Measurements from ENCODE around the gene MTF1.

MTF1 gene

GRCh38 chr1:37845049-37845646 is 14.2 kb downstream of the MTF1 start:
- no peak for DNase-seq (ENCODE audit: insufficient read length)

DNA sequence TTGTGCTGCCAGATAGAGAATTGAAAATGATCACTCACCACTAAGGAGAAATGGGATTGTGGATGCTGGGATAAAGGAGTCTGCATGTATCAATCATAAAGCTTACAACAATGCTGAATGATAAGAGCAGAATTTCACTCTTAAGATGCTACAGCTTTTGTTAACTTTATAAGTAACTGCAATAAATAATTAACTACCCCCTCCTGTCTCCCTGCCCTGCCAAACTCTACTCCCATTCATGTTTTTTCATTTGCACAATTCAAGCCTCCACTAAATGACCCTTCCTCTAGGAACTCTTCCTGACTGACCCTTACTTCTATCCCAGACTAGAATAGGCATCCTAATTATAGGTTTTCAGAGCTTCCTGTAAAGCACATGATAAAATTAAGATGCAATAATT is 14.9 kb downstream of the MTF1 start:
- FAIRE-seq (no peak), DNase-seq (ENCODE audit: insufficient read length) (no peak)
- TF ChIP-seq TAF1 (IDR thresholded peaks at IDR 0.05; ENCODE audit: borderline replicate concordance, low read depth, low read length) (no peak), POLR2A (IDR thresholded peaks at IDR 0.05; ENCODE audit: low read depth, low read length) (no peak), POLR2AphosphoS5 (IDR thresholded peaks at IDR 0.05; ENCODE audit: low read depth, low read length) (no peak)

More at GRCh38 chr1:37845049-37845646, 14.2 kb downstream of the MTF1 start:
- TF ChIP-seq TAF1 (IDR thresholded peaks at IDR 0.05; ENCODE audit: borderline replicate concordance, low read depth, low read length) (no peak), POLR2A (IDR thresholded peaks at IDR 0.05; ENCODE audit: low read depth, low read length) (no peak), POLR2AphosphoS5 (IDR thresholded peaks at IDR 0.05; ENCODE audit: low read depth, low read length) (no peak)
- no peak for FAIRE-seq

DNA sequence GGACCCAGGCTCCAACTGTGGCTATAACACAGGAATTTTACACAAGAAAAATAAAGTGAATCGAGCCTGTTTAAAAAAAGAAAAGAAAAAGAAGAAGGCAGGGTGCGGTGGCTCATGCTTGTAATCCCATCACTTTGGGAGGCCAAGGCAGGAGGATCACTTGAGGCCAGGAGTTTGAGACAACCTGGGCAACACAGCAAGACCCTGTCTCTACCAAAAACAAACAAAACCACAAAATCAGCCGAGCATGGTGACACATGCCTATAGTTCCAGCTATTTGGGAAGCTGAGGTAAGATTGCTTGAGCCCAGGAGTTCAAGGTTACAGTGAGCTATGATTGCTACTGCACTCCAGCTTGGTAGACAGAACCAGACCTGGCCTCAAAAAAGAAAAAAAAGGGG is 17.7 kb downstream of the MTF1 start:
- FAIRE-seq (no peak), DNase-seq (ENCODE audit: insufficient read length) (no peak)

GRCh38 chr1:37840711-37841110 is 18.7 kb downstream of the MTF1 start:
- TF ChIP-seq POLR2A (IDR thresholded peaks at IDR 0.05; ENCODE audit: low read depth, low read length) = no peak
- no peak for FAIRE-seq
- no peak for DNase-seq (ENCODE audit: insufficient read length)

More for the DNA sequence above, 17.7 kb downstream of the MTF1 start:
- no peak for TF ChIP-seq TAF1 (IDR thresholded peaks at IDR 0.05; ENCODE audit: borderline replicate concordance, low read depth, low read length)
- TF ChIP-seq POLR2AphosphoS5 (IDR thresholded peaks at IDR 0.05; ENCODE audit: low read depth, low read length) = no peak
- TF ChIP-seq POLR2A (IDR thresholded peaks at IDR 0.05; ENCODE audit: low read depth, low read length) = no peak

DNA sequence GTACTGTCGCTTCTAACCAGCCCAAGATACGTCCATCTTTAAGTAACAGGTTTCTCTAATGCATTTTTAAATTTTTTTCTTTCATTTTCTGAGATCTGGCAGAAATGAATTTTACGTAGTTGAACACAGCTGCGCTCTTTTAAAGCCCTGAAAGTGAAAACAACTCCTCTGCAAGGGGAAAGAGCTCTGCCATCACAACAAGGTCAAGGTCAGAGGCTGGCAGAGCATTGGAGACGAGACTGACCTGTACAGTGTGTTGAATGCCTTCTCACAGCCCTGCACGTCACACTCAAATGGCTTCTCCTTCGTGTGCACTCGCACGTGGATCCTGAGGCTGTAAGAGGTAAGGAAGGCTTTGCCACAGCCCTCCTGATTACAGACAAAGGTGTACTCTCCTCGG is 19.7 kb downstream of the MTF1 start:
- FAIRE-seq = no peak
- TF ChIP-seq TAF1 (IDR thresholded peaks at IDR 0.05; ENCODE audit: borderline replicate concordance, low read depth, low read length) = no peak
- TF ChIP-seq POLR2AphosphoS5 (IDR thresholded peaks at IDR 0.05; ENCODE audit: low read depth, low read length) = no peak
- TF ChIP-seq POLR2A (IDR thresholded peaks at IDR 0.05; ENCODE audit: low read depth, low read length) = no peak
- no peak for DNase-seq (ENCODE audit: insufficient read length)

- TF ChIP-seq TAF1 (IDR thresholded peaks at IDR 0.05; ENCODE audit: borderline replicate concordance, low read depth, low read length) = no peak
- no peak for TF ChIP-seq POLR2A (IDR thresholded peaks at IDR 0.05; ENCODE audit: low read depth, low read length)
- TF ChIP-seq POLR2AphosphoS5 (IDR thresholded peaks at IDR 0.05; ENCODE audit: low read depth, low read length) = no peak
- no peak for FAIRE-seq
- DNase-seq (ENCODE audit: insufficient read length) = no peak
Measured at GRCh38 chr1:37836788-37837187, 22.6 kb downstream of the MTF1 start.

GRCh38 chr1:37831809-37832208 is 27.6 kb downstream of the MTF1 start:
- DNase-seq (ENCODE audit: insufficient read length) (no peak), FAIRE-seq (no peak)
- no peak for TF ChIP-seq POLR2A (IDR thresholded peaks at IDR 0.05; ENCODE audit: low read depth, low read length)
- no peak for TF ChIP-seq TAF1 (IDR thresholded peaks at IDR 0.05; ENCODE audit: borderline replicate concordance, low read depth, low read length)
- no peak for TF ChIP-seq POLR2AphosphoS5 (IDR thresholded peaks at IDR 0.05; ENCODE audit: low read depth, low read length)

DNA sequence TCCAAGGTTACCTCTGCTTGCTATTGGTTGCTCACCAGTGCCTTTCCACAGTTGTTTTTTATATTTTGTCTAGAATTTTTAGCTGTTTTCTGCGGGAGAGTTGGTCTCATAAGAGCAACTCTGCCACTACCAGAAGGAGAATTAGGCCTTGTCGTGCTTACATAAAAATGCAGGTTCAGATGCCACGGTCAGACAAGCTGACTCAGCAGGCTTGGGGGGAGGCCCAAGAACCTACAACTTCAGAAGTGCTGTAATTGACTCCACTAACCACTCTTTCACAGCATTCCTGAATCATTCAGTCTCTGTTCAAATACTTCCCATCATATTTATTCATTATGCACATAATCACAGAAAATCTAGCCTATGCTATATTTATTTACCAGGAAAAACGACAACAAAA is 28.3 kb downstream of the MTF1 start:
- FAIRE-seq = peak; percentile 82
- DNase-seq (ENCODE audit: insufficient read length) = no peak
- TF ChIP-seq POLR2A (IDR thresholded peaks at IDR 0.05; ENCODE audit: low read depth, low read length) (no peak), TAF1 (IDR thresholded peaks at IDR 0.05; ENCODE audit: borderline replicate concordance, low read depth, low read length) (no peak), POLR2AphosphoS5 (IDR thresholded peaks at IDR 0.05; ENCODE audit: low read depth, low read length) (no peak)

- DNase-seq (ENCODE audit: insufficient read length) (no peak), FAIRE-seq (no peak)
- TF ChIP-seq TAF1 (IDR thresholded peaks at IDR 0.05; ENCODE audit: borderline replicate concordance, low read depth, low read length) = no peak
- no peak for TF ChIP-seq POLR2AphosphoS5 (IDR thresholded peaks at IDR 0.05; ENCODE audit: low read depth, low read length)
- no peak for TF ChIP-seq POLR2A (IDR thresholded peaks at IDR 0.05; ENCODE audit: low read depth, low read length)
Measured at GRCh38 chr1:37828410-37829074, 30.9 kb downstream of the MTF1 start.

DNA sequence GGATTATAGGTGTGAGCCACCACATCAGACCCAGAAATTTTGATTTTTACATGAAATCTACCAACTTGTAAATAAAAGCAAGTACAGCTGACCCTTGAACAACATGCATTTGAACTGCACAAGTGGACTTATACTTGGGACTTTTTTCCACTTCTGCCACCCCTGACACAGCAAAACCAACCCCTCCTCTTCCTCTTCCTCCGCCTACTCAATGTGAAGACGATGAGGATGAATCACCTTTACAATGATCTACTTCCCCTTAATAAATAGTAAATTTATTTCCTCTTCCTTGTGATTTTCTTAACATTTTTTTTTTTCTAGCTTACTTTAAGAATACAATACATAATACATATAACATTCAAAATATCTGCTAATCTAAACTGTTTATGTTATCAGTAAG is 33.9 kb downstream of the MTF1 start:
- no peak for DNase-seq (ENCODE audit: insufficient read length)
- TF ChIP-seq POLR2AphosphoS5 (IDR thresholded peaks at IDR 0.05; ENCODE audit: low read depth, low read length) (no peak), POLR2A (IDR thresholded peaks at IDR 0.05; ENCODE audit: low read depth, low read length) (no peak), TAF1 (IDR thresholded peaks at IDR 0.05; ENCODE audit: borderline replicate concordance, low read depth, low read length) (no peak)
- no peak for FAIRE-seq

DNA sequence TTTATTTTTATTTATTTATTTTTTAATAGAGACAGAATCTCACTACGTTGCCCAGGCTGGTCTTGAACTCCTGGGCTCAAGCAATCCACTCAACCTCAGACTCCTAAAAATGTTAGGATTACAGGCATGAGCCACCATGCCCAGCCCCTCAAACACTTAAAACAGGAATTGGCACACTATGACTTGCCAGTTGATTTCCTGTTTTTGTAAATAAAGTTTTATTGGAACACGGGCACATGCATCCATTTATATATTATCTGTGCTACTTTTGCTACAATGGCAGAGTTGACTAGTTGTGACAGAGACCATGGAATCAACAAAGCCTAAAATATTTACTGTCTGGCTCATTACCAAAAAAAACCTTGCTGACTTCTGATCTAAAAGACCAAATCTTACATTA is 35.4 kb downstream of the MTF1 start:
- no peak for DNase-seq (ENCODE audit: insufficient read length)
- TF ChIP-seq POLR2A (IDR thresholded peaks at IDR 0.05; ENCODE audit: low read depth, low read length) (no peak), TAF1 (IDR thresholded peaks at IDR 0.05; ENCODE audit: borderline replicate concordance, low read depth, low read length) (no peak), POLR2AphosphoS5 (IDR thresholded peaks at IDR 0.05; ENCODE audit: low read depth, low read length) (no peak)
- FAIRE-seq = no peak

Data from GM12892 (cell line).